Thoracic aorta (tissue), 2 donors: Measurements from ENCODE around the gene GATAD2B. TPM values are rescaled to one million over a fixed set of nuclear protein-coding genes. Genes with fewer than 3 reads are reported as not detected.

ENCODE experiments used
- ATAC-seq: fragments of 150-250 bp; one replicate; pipeline ENCODE4 v1.8.0; 2017; ENCODE audit warnings: low read depth; ENCODE audit not compliant: insufficient number of reproducible peaks, low FRiP score
- DNase-seq: peaks from one replicate; pipeline ENCODE4 v3.0.0-alpha.2; 2020; ENCODE audit warnings: low spot score
- H3K27ac ChIP-seq, 2 donors: fragments of 200-600 bp; sonication (generic); 1 replicate in 1 of 2; 2 replicates in 1 of 2; pipeline ENCODE4 v1.5.1; 2016; ENCODE audit warnings: mild to moderate bottlenecking in 2 of 2, moderate library complexity in 2 of 2
- H3K27me3 ChIP-seq: fragments of 200-600 bp; sonication (generic); replicated peaks from 2 replicates; pipeline ENCODE4 v1.6.0; 2016; ENCODE audit warnings: mild to moderate bottlenecking; ENCODE audit not compliant: insufficient read depth
- H3K36me3 ChIP-seq: fragments of 200-600 bp; sonication (generic); one replicate; pipeline ENCODE4 v1.5.1; 2016
- H3K4me1 ChIP-seq, 2 donors: fragments of 200-600 bp; sonication (generic); 1 replicate in 1 of 2; 2 replicates in 1 of 2; pipeline versions ENCODE4 v1.5.1 to v1.6.0; 2016; ENCODE audit warnings: low read depth in 2 of 2, mild to moderate bottlenecking in 1 of 2; ENCODE audit not compliant: control insufficient read depth in 1 of 2
- H3K4me3 ChIP-seq: fragments of 200-600 bp; sonication (generic); 2 replicates; pipeline ENCODE4 v1.5.1; 2016; ENCODE audit warnings: mild to moderate bottlenecking
- H3K9me3 ChIP-seq: fragments of 200-600 bp; sonication (generic); 2 replicates; pipeline ENCODE4 v1.5.1; 2016
- CTCF ChIP-seq: fragments of 200-600 bp; sonication (generic); IDR thresholded peaks from one replicate; pipeline ENCODE4 v1.5.1; 2019; ENCODE audit warnings: antibody characterized with exemption
- total RNA-seq, 2 donors: library from RNA; depleted of rRNA; stranded (reverse); fragments of >200 nt; gene quantifications; one replicate each; pipeline versions ENCODE4 v1.1.0 to v1.2.3, GENCODE V29; 2016

The GATAD2B gene
- total RNA-seq, 2 donors from 2014 or later, result 22.7 to 31.5 TPM

- Histone ChIP-seq H3K4me1 (peaks cover 4 to 20% of the 10 kb centered on the region in 2 donors), H3K9me3 (no peaks in the 10 kb centered on the region), H3K36me3 (no peaks in the 10 kb centered on the region), H3K27ac (no peak overlapping the region), H3K27me3 (no peaks in the 10 kb centered on the region), H3K4me3 (no peak overlapping the region)
- ATAC-seq, result no peak
- no peak for DNase-seq
- no peak for TF ChIP-seq CTCF
Measured at GRCh38 chr1:153793973-153794615, 128.7 kb downstream of the GATAD2B start.

- H3K27me3 ChIP-seq, result no peaks in the 10 kb centered on the region
- H3K4me3 ChIP-seq, result no peak overlapping the region
- no peak for TF ChIP-seq CTCF
- no peak overlapping the region for H3K27ac ChIP-seq
- ATAC-seq (no peak), DNase-seq (no peak)
- H3K4me1 ChIP-seq, result peaks cover 4 to 27% of the 10 kb centered on the region in 2 donors
- no peaks in the 10 kb centered on the region for H3K36me3 ChIP-seq
- no peaks in the 10 kb centered on the region for H3K9me3 ChIP-seq
Measured at GRCh38 chr1:153793261-153793972, 129.4 kb downstream of the GATAD2B start.

- ATAC-seq, result no peak
- Histone ChIP-seq H3K4me3 (no peak overlapping the region), H3K27me3 (no peaks in the 10 kb centered on the region), H3K4me1 (peaks cover 4 to 28% of the 10 kb centered on the region in 2 donors), H3K27ac (no peak overlapping the region), H3K9me3 (no peaks in the 10 kb centered on the region), H3K36me3 (no peaks in the 10 kb centered on the region)
- no peak for DNase-seq
- TF ChIP-seq CTCF, result no peak
Measured at GRCh38 chr1:153792631-153793041, 130.1 kb downstream of the GATAD2B start.

GRCh38 chr1:153791648-153792253 lies 131.0 kb downstream of the GATAD2B start:
- H3K27ac ChIP-seq, result peak overlapping the region; percentile 98 to 99
- H3K9me3 ChIP-seq, result no peaks in the 10 kb centered on the region
- ATAC-seq (no peak), DNase-seq (no peak)
- no peaks in the 10 kb centered on the region for H3K36me3 ChIP-seq
- H3K27me3 ChIP-seq, result no peaks in the 10 kb centered on the region
- no peak for TF ChIP-seq CTCF
- peak overlapping the region; percentile 73 for H3K4me3 ChIP-seq
- H3K4me1 ChIP-seq, result peaks cover 4 to 28% of the 10 kb centered on the region in 2 donors

- TF ChIP-seq CTCF, result no peak
- Histone ChIP-seq H3K4me1 (peaks cover 4 to 28% of the 10 kb centered on the region in 2 donors), H3K27me3 (no peaks in the 10 kb centered on the region), H3K36me3 (no peaks in the 10 kb centered on the region), H3K4me3 (peak overlapping the region; percentile 73), H3K9me3 (no peaks in the 10 kb centered on the region), H3K27ac (peak overlapping the region; percentile 98 to 99)
- no peak for DNase-seq
- ATAC-seq, result peak; percentile 47
Measured at GRCh38 chr1:153790966-153791647, 131.7 kb downstream of the GATAD2B start.
